Peyer's patch (tissue), 4 donors: ENCODE data around the gene GALNT9. TPM values are rescaled to one million over a fixed set of nuclear protein-coding genes. Genes with fewer than 3 reads are reported as not detected.

Source experiments
- DNase-seq, 3 donors: peaks; one replicate each; pipeline ENCODE4 v3.0.0-alpha.2; 2017 to 2019
- H3K27ac ChIP-seq, 4 donors: fragments of 200-600 bp; sonication (generic); one replicate each; pipeline ENCODE4 v1.5.1; 2016 to 2019
- H3K27me3 ChIP-seq, 2 donors: fragments of 200-600 bp; sonication (generic); one replicate each; pipeline ENCODE4 v1.5.1; 2019
- H3K36me3 ChIP-seq, 3 donors: fragments of 200-600 bp; sonication (generic); one replicate each; pipeline ENCODE4 v1.5.1; 2016 to 2019
- H3K4me1 ChIP-seq, 4 donors: fragments of 200-600 bp; sonication (generic); one replicate each; pipeline ENCODE4 v1.5.1; 2016 to 2019
- H3K4me3 ChIP-seq, 4 donors: fragments of 200-600 bp; sonication (generic); 1 replicate in 3 of 4; 2 replicates in 1 of 4; pipeline ENCODE4 v1.5.1; 2016 to 2019; ENCODE audit warnings: mild to moderate bottlenecking in 1 of 4
- H3K9me3 ChIP-seq, 4 donors: fragments of 200-600 bp; sonication (generic); one replicate each; pipeline ENCODE4 v1.5.1; 2016 to 2019; ENCODE audit warnings: mild to moderate bottlenecking in 1 of 4
- POLR2A ChIP-seq, 2 donors: fragments of 450-650 bp; IDR thresholded peaks; one replicate each; pipeline ENCODE4 v1.5.1; 2017; ENCODE audit warnings: antibody characterized with exemption in 2 of 2, mild to moderate bottlenecking in 2 of 2, moderate library complexity in 2 of 2
- total RNA-seq, 4 donors: library from RNA; depleted of rRNA; stranded (reverse); fragments of >200 nt; gene quantifications; one replicate each; pipeline ENCODE4 v1.1.0, GENCODE V29; 2016
- TF ChIP-seq, protein P1 (sequence below), 6 experiments: fragments of 450-650 bp in 4 of 6; fragments of 200-600 bp in 2 of 6; sonication (generic) in 1 of 6; IDR thresholded peaks; one replicate each; pipeline ENCODE4 v1.5.1; 2017 to 2019; ENCODE audit warnings: antibody characterized with exemption in 6 of 6, mild to moderate bottlenecking in 3 of 6, moderate library complexity in 1 of 6

GALNT9 gene
- total RNA-seq, 4 donors from 2014 or later, result not detected

DNA sequence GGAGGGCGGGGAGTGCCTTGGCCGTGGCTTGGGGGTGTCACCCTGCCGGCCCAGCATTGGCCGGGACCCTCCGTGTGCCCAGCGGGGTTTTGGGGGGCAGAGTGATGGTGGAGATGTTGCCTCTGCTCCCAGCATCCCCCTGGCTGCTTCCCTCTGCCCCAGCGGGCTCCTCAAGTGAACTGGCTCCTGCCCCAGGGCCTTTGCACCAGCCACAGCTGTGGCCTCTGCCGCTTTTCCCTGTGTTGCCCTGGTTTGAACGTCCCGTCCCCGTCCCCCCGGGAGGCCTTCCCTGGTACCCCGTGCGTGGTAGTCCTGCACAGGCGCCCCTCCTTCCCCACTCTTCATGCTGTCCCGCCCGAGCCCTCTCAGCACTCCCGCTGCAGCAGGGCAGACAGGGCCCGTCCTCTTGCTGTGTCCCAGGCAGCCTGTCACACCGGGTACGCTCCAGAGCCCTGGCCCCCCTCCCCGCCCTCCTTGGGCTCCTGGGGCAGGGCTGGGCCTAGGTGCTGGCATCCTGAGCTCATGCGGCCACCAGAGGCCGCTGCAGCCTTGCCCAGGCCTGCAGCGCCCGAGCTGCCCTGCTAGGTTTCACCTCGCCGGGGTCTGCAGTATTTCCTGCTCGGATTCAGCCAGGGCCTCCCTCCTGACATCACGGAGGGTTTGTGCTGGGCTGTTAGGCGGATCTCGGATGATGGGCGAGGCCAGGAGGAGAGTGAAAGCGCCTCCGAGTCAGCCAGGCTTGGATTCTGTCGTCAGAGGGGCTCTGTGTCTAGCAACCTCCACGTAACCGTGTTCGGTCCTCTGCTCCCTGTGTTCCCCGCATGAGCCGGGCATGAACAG is 175.7 kb downstream of the GALNT9 start:
- no peak for TF ChIP-seq POLR2A (IDR thresholded peaks at IDR 0.05)
- TF ChIP-seq, protein P1, sequence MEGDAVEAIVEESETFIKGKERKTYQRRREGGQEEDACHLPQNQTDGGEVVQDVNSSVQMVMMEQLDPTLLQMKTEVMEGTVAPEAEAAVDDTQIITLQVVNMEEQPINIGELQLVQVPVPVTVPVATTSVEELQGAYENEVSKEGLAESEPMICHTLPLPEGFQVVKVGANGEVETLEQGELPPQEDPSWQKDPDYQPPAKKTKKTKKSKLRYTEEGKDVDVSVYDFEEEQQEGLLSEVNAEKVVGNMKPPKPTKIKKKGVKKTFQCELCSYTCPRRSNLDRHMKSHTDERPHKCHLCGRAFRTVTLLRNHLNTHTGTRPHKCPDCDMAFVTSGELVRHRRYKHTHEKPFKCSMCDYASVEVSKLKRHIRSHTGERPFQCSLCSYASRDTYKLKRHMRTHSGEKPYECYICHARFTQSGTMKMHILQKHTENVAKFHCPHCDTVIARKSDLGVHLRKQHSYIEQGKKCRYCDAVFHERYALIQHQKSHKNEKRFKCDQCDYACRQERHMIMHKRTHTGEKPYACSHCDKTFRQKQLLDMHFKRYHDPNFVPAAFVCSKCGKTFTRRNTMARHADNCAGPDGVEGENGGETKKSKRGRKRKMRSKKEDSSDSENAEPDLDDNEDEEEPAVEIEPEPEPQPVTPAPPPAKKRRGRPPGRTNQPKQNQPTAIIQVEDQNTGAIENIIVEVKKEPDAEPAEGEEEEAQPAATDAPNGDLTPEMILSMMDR (IDR thresholded peaks at IDR 0.05), result peak; percentile 59 to 95 (median 87)
- H3K36me3 ChIP-seq, result peaks cover 0 to 21% (median 0%) of the 10 kb centered on the region in 3 donors
- peak overlapping the region in 3 of 4 donors; percentile 27 to 41 (median 27) for H3K4me3 ChIP-seq

DNA sequence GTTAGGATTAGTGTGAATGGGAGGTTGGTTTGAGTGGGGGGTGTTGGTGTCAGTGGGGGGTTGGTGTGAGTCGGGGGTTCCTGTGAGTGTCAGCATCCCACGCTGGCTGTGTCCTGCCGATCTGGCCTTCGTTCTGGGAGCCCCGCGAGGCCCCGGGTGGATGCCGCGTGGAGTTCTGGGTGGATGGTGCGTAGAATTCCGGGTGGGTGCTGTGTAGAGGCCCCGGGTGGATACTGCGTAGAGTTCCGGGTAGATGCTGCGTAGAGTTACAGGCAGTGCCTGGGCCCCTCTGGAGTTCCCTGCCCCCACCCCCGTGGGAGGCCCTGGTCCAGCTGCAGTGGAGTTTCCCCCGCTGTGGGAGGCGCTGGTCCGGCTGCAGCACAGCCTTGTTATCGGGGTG is 176.4 kb downstream of the GALNT9 start:
- Histone ChIP-seq H3K4me3 (no peak overlapping the region), H3K27me3 (no peaks in the 10 kb centered on the region), H3K9me3 (no peaks in the 10 kb centered on the region), H3K27ac (no peak overlapping the region), H3K36me3 (peaks cover 0 to 29% (median 0%) of the 10 kb centered on the region in 3 donors), H3K4me1 (peaks cover 0 to 5% (median 0%) of the 10 kb centered on the region in 4 donors)
- no peak for DNase-seq
- TF ChIP-seq, protein P1 (IDR thresholded peaks at IDR 0.05), result no peak
- TF ChIP-seq POLR2A (IDR thresholded peaks at IDR 0.05), result no peak

More for the DNA sequence above, 175.7 kb downstream of the GALNT9 start:
- Histone ChIP-seq H3K27me3 (no peaks in the 10 kb centered on the region), H3K27ac (no peak overlapping the region), H3K4me1 (peaks cover 0 to 5% (median 0%) of the 10 kb centered on the region in 4 donors), H3K9me3 (no peaks in the 10 kb centered on the region)
- peak; percentile 53 to 80 (median 75) for DNase-seq

DNA sequence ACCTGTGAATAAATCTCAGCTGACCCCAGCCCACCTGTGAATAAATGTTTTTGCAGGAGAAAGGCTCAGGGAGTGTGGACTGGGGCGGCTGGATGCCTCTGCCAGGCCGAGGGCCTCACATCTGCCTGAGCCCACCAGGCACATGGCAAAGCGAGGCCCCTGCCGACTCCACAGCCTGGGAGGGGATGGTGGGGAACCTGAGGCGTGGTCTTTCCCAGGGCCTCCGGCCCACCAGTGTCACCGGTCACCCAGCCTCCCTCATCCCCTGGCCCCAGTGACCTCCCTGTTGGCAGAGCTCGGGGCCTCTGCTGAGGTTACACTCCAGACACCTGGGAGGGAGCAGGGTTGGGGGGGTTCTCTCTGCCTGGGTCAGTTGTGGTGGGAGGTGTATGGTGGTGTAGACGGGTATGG is 177.0 kb downstream of the GALNT9 start:
- Histone ChIP-seq H3K4me3 (no peak overlapping the region), H3K36me3 (peaks cover 0 to 31% (median 0%) of the 10 kb centered on the region in 3 donors), H3K27ac (no peak overlapping the region), H3K27me3 (no peaks in the 10 kb centered on the region), H3K4me1 (peaks cover 0 to 5% (median 0%) of the 10 kb centered on the region in 4 donors), H3K9me3 (no peaks in the 10 kb centered on the region)
- TF ChIP-seq, protein P1 (IDR thresholded peaks at IDR 0.05), result no peak
- no peak for TF ChIP-seq POLR2A (IDR thresholded peaks at IDR 0.05)
- no peak for DNase-seq

DNA sequence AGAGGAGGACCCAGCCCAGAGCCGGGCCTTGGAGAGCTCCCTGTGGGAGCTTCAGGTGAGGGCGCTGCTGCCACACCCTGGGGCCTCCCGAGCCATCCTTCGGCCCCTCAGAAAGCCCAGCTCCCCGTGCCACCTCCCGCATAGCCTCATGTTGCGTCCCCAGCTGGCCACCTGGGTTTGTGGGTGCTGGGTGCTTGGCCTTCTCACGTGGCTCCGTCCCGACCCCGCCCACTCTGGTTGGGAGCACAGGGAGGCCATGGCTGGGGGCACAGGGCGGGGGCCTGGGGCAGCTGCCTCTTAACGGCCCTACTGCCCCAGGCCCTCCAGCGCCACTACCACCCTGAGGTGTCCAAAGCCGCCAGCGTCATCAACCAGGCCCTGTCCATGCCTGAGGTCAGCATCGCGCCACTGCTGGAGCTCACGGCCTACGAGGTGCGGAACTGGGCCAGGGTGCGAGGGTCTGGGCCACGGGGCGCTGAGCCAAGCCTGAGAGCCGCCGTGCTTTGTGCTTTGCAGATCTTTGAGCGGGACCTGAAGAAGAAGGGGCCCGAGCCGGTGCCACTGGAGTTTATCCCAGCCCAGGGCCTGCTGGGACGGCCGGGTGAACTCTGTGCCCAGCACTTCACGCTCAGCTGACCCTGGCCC is 177.5 kb downstream of the GALNT9 start:
- Histone ChIP-seq H3K4me3 (no peak overlapping the region), H3K36me3 (peaks cover 0 to 31% (median 0%) of the 10 kb centered on the region in 3 donors)
- TF ChIP-seq POLR2A (IDR thresholded peaks at IDR 0.05), result no peak
- TF ChIP-seq, protein P1 (IDR thresholded peaks at IDR 0.05), result no peak

DNA sequence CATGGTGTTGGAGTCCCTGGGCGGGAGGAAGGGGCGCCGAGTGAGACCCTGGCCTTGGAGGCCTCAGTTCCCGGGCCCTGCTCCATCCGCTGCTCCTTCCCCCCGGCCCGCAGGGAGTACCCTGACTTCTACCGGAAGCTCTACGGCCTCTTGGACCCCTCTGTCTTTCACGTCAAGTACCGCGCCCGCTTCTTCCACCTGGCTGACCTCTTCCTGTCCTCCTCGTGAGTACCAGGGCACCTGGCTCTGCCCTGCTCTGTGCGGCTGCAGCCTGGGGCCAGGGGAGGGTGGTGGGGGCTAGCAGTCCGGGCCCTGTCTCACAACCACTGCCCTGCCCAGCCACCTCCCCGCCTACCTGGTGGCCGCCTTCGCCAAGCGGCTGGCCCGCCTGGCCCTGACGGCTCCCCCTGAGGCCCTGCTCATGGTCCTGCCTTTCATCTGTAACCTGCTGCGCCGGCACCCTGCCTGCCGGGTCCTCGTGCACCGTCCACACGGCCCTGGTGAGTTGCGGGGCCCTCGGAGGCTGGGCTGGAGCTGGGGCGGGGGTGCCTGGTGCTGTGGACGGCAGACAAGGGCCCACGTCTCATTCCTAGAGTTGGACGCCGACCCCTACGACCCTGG is 178.1 kb downstream of the GALNT9 start:
- peaks cover 0 to 31% (median 0%) of the 10 kb centered on the region in 3 donors for H3K36me3 ChIP-seq
- TF ChIP-seq POLR2A (IDR thresholded peaks at IDR 0.05), result no peak
- TF ChIP-seq, protein P1 (IDR thresholded peaks at IDR 0.05), result no peak
- H3K27ac ChIP-seq, result no peak overlapping the region
- H3K4me3 ChIP-seq, result no peak overlapping the region
- no peak for DNase-seq
- H3K4me1 ChIP-seq, result peaks cover 0 to 5% (median 0%) of the 10 kb centered on the region in 4 donors
- no peaks in the 10 kb centered on the region for H3K9me3 ChIP-seq
- H3K27me3 ChIP-seq, result no peaks in the 10 kb centered on the region

More for the DNA sequence above, 177.5 kb downstream of the GALNT9 start:
- no peak overlapping the region for H3K27ac ChIP-seq
- no peaks in the 10 kb centered on the region for H3K27me3 ChIP-seq
- no peaks in the 10 kb centered on the region for H3K9me3 ChIP-seq
- DNase-seq, result no peak
- H3K4me1 ChIP-seq, result peaks cover 0 to 5% (median 0%) of the 10 kb centered on the region in 4 donors
